ENCODE results near the gene SMARCA4. TPM values are rescaled to one million over a fixed set of nuclear protein-coding genes. Genes with fewer than 3 reads are reported as not detected.

The SMARCA4 gene
- total RNA-seq, 4 donors from 2014 or later = 81.9 to 460 (median 118) TPM

DNA sequence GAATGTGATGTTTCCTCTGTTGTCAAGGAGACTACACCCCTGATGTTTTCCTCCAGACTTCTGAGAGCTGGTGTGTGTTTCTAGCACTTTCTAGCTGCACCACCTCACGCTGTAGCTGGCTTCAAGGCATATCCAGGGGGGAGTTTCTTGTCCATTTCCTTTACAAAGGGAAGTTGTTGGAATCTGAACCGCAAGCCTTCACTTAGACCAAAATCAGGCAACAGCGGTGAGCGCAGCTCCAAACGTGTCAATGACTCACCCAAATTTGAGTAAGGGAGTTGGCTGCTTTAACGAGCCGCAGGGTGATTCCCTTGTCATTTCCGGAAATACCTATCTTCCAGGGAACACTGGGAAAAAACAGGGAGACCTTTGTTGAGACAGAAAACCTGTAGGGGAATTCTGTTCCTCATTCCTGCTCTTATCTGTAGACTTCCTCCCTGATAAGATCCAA lies 130.9 kb downstream of the SMARCA4 start:
- peaks cover 14 to 70% (median 56%) of the 10 kb centered on the region in 4 donors for H3K4me1 ChIP-seq
- 0 to 18% methylated on average over 3 to 8 of the region's 8 CpGs for WGBS, 2 donors (ENCODE audit: low coverage in 1 of 2)
- H3K36me3 ChIP-seq = no peaks in the 10 kb centered on the region
- peak; percentile 79 for DNase-seq
- peak overlapping the region; percentile 90 to 98 (median 97) for H3K27ac ChIP-seq
- in situ Hi-C loops (cut with MboI; ENCODE audit: low pct_ligation_motif_present in 1 of 4, low pct_unique_long_range_greater_than_20kb in 1 of 4, low sequenced_read_pairs in 3 of 4) = no loop called here
- intact Hi-C loops (cut with DNase I; ENCODE audit: low total_unique reads) = loop anchor here (2.0 kb wide), 1 partner anchor 61 kb away; no protein-coding TSS in a partner anchor
- H3K27me3 ChIP-seq = no peaks in the 10 kb centered on the region
- no peaks in the 10 kb centered on the region for H3K9me3 ChIP-seq
- peak overlapping the region in 3 of 4 donors; percentile 61 to 81 (median 69) for H3K4me3 ChIP-seq
- TF ChIP-seq, protein P1, sequence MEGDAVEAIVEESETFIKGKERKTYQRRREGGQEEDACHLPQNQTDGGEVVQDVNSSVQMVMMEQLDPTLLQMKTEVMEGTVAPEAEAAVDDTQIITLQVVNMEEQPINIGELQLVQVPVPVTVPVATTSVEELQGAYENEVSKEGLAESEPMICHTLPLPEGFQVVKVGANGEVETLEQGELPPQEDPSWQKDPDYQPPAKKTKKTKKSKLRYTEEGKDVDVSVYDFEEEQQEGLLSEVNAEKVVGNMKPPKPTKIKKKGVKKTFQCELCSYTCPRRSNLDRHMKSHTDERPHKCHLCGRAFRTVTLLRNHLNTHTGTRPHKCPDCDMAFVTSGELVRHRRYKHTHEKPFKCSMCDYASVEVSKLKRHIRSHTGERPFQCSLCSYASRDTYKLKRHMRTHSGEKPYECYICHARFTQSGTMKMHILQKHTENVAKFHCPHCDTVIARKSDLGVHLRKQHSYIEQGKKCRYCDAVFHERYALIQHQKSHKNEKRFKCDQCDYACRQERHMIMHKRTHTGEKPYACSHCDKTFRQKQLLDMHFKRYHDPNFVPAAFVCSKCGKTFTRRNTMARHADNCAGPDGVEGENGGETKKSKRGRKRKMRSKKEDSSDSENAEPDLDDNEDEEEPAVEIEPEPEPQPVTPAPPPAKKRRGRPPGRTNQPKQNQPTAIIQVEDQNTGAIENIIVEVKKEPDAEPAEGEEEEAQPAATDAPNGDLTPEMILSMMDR (IDR thresholded peaks at IDR 0.05) = no peak
- TF ChIP-seq EP300 (IDR thresholded peaks at IDR 0.05; ENCODE audit: low read depth) (peak; percentile 15), POLR2A (IDR thresholded peaks at IDR 0.05) (peak; percentile 68), POLR2AphosphoS5 (IDR thresholded peaks at IDR 0.05) (peak; percentile 82 to 88 (median 88))

DNA sequence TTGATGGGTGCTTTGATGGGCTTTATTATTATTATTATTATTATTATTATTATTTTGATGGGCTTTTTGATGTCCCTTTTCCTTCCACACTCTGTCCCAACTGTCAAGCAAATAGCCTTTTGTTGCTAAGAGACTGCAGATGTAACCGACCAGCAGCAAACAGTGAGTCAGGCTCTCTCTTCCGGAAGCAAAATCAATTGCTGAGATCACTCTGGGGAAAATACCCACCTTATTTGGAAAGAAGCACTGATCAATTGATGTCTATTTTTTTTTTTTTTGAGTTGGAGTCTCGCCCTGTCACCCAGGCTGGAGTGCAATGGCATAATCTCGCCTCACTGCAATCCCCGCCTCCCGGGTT lies 131.3 kb downstream of the SMARCA4 start:
- H3K36me3 ChIP-seq = no peaks in the 10 kb centered on the region
- TF ChIP-seq EP300 (IDR thresholded peaks at IDR 0.05; ENCODE audit: low read depth) (no peak), POLR2A (IDR thresholded peaks at IDR 0.05) (no peak), POLR2AphosphoS5 (IDR thresholded peaks at IDR 0.05) (no peak)
- TF ChIP-seq, protein P1 (IDR thresholded peaks at IDR 0.05) = no peak
- H3K27ac ChIP-seq = peak overlapping the region; percentile 90 to 98 (median 97)
- H3K9me3 ChIP-seq = no peaks in the 10 kb centered on the region
- H3K27me3 ChIP-seq = no peaks in the 10 kb centered on the region
- DNase-seq = no peak
- in situ Hi-C loops (cut with MboI; ENCODE audit: low pct_ligation_motif_present in 1 of 4, low pct_unique_long_range_greater_than_20kb in 1 of 4, low sequenced_read_pairs in 3 of 4) = no loop called here
- intact Hi-C loops (cut with DNase I; ENCODE audit: low total_unique reads) = loop anchor here (2.0 kb wide), 1 partner anchor 61 kb away; no protein-coding TSS in a partner anchor
- peak overlapping the region in 3 of 4 donors; percentile 61 to 81 (median 69) for H3K4me3 ChIP-seq
- WGBS, 2 donors (ENCODE audit: low coverage in 1 of 2) = 0 to 38% methylated on average over 2 to 6 of the region's 6 CpGs
- H3K4me1 ChIP-seq = peaks cover 14 to 72% (median 56%) of the 10 kb centered on the region in 4 donors

DNA sequence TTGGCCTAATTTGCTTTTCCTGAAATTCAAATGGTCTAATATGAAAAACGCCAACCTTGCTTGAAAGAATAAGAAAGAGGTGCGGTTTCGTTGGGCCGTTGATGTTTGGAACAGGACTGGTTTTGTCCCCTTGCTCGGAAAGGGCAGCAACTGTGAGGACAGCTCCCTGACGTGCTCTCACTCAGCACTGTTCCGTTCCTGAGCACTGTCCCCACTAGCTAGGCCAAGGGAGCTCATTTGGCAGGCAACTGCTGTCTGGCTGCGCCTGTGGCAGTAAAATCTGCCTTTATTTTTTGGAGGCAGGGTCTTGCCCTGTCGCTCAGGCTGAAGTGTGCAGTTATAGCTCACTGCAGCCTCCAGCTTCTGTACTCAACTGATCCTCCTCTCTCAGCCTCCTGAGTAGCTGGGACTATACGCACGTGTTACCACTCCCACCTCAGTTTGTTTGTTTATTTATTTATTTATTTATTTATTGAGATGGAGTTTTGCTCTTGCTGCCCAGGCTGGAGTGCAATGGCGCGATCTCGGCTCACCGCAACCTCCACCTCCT lies 132.9 kb downstream of the SMARCA4 start:
- no peaks in the 10 kb centered on the region for H3K27me3 ChIP-seq
- no peaks in the 10 kb centered on the region for H3K36me3 ChIP-seq
- TF ChIP-seq, protein P1 (IDR thresholded peaks at IDR 0.05) = no peak
- no peak for TF ChIP-seq POLR2AphosphoS5 (IDR thresholded peaks at IDR 0.05)
- TF ChIP-seq POLR2A (IDR thresholded peaks at IDR 0.05) = no peak
- TF ChIP-seq EP300 (IDR thresholded peaks at IDR 0.05; ENCODE audit: low read depth) = no peak
- intact Hi-C loops (cut with DNase I; ENCODE audit: low total_unique reads) (loop anchor here (2.0 kb wide), 1 partner anchor 63 kb away; no protein-coding TSS in a partner anchor), in situ Hi-C loops (cut with MboI; ENCODE audit: low pct_ligation_motif_present in 1 of 4, low pct_unique_long_range_greater_than_20kb in 1 of 4, low sequenced_read_pairs in 3 of 4) (no loop called here)
- DNase-seq = no peak
- 91 to 94% methylated on average over 7 to 15 of the region's 15 CpGs for WGBS, 2 donors (ENCODE audit: low coverage in 1 of 2)
- H3K4me1 ChIP-seq = peaks cover 9 to 63% (median 49%) of the 10 kb centered on the region in 4 donors
- H3K9me3 ChIP-seq = no peaks in the 10 kb centered on the region
- no peak overlapping the region for H3K4me3 ChIP-seq
- H3K27ac ChIP-seq = peak overlapping the region; percentile 90 to 98 (median 97)

DNA sequence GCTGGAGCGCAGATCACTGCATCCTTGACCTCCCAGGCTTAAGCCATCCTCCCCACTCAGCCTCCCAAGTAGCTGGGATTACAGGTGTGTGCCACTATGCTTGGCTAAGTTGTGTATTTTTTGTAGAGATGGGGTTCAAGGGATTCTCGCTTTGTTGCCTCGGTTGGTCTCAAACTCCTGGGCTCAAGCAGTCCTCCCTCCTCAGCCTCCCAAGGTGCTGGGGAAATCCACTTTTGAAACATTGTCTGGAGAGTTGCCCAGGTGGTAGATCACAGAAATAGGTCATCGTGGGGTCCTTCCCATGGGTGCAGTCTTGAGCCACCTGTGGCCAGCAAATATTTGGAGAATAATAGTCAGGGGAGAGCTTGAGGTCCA lies 133.7 kb downstream of the SMARCA4 start:
- Histone ChIP-seq H3K27me3 (no peaks in the 10 kb centered on the region), H3K4me1 (peaks cover 9 to 61% (median 48%) of the 10 kb centered on the region in 4 donors), H3K9me3 (no peaks in the 10 kb centered on the region), H3K36me3 (no peaks in the 10 kb centered on the region), H3K4me3 (peak overlapping the region in 1 of 4 donors; percentile 4), H3K27ac (peak overlapping the region; percentile 90 to 98 (median 97))
- 70 to 100% methylated on average over 3 to 4 of the region's 4 CpGs for WGBS, 2 donors (ENCODE audit: low coverage in 1 of 2)
- DNase-seq = no peak
- in situ Hi-C loops (cut with MboI; ENCODE audit: low pct_ligation_motif_present in 1 of 4, low pct_unique_long_range_greater_than_20kb in 1 of 4, low sequenced_read_pairs in 3 of 4) (no loop called here), intact Hi-C loops (cut with DNase I; ENCODE audit: low total_unique reads) (no loop called here)
- no peak for TF ChIP-seq POLR2A (IDR thresholded peaks at IDR 0.05)
- TF ChIP-seq EP300 (IDR thresholded peaks at IDR 0.05; ENCODE audit: low read depth) = no peak
- TF ChIP-seq, protein P1 (IDR thresholded peaks at IDR 0.05) = no peak
- no peak for TF ChIP-seq POLR2AphosphoS5 (IDR thresholded peaks at IDR 0.05)
